ENCODE measurements around the gene LMF1.

DNA sequence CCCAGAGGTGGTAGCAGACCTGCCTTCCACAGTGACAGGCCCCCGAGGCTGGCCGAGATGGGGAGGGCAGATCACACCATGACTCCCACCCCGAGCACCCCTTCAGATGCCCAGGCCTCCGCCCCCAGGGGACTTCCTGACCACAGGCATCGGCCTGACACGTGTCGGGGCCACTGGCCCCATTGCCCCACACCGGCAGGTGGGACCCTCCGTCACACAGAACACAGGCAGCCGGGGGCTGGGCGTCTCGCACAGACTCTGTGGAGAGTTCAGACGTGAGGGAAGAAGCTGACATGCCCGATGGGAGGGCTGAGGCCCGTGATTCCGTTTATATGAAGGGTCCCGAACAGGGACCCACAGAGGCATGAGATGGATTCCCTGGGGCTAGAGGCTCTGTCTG lies 118.9 kb downstream of the LMF1 start:
- TF ChIP-seq EZH2 (IDR thresholded peaks at IDR 0.05; ENCODE audit: low read length, unreplicated experiment) = no peak
- TF ChIP-seq, protein P1, sequence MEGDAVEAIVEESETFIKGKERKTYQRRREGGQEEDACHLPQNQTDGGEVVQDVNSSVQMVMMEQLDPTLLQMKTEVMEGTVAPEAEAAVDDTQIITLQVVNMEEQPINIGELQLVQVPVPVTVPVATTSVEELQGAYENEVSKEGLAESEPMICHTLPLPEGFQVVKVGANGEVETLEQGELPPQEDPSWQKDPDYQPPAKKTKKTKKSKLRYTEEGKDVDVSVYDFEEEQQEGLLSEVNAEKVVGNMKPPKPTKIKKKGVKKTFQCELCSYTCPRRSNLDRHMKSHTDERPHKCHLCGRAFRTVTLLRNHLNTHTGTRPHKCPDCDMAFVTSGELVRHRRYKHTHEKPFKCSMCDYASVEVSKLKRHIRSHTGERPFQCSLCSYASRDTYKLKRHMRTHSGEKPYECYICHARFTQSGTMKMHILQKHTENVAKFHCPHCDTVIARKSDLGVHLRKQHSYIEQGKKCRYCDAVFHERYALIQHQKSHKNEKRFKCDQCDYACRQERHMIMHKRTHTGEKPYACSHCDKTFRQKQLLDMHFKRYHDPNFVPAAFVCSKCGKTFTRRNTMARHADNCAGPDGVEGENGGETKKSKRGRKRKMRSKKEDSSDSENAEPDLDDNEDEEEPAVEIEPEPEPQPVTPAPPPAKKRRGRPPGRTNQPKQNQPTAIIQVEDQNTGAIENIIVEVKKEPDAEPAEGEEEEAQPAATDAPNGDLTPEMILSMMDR (conservative IDR thresholded peaks at IDR 0.05; ENCODE audit: low read depth, low read length) = no peak
